UCSD-AML1 (cell line): ENCODE data around the gene PEX5.
"Not testable (repeated sequence)": the region's sequence is repeated elsewhere in the genome, so short reads cannot be mapped to it uniquely, and the experiment has no call there.

Source experiments
- DNase-seq: peaks from one replicate; lab custom pipeline; 2025; ENCODE audit not compliant: unreplicated experiment; lab: John Stamatoyannopoulos, UW

Gene PEX5

DNA sequence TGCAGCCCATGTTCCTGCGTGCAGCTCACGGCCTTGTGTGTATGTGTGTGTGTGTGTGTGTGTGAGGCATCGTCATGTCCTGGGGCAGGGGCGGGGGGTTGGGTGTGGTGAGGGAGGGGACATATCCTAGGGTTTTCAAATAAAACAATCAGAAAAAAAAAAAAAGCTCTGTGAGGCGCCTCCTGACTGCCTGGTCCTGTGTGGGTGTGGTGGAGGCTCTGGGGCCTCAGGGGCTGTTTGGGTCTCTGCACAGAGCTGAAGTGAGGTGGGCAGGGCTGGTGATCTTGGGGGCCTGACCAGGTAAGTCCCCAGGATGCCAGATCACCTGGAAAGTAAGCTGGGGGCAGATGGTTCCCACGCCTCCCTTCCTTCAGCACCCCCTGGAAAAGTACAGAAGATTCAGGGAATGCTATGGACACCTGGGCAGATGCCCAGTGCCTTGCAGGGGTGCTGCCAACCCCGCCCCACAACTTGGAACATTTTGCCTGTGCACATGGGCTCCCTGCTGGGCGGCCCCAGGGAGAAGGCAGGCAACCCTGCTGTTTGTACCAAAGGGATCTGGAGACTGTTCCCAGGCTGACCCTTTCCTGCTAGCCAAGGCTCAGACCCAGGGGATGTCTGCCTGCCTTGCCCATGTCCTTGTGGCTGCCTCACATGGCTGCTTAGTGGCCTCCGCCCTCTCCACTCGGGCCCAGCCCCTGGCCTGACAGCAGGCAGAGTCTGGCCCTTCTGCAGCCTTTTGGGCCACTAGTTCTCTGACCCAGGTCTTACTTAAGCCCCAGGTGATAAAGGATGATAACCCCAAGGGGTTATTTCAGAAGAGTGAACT lies 30.5 kb upstream of the PEX5 start:
- no peak for DNase-seq

GRCh38 chr12:7160183-7160582 lies 29.3 kb upstream of the PEX5 start:
- no peak for DNase-seq

DNA sequence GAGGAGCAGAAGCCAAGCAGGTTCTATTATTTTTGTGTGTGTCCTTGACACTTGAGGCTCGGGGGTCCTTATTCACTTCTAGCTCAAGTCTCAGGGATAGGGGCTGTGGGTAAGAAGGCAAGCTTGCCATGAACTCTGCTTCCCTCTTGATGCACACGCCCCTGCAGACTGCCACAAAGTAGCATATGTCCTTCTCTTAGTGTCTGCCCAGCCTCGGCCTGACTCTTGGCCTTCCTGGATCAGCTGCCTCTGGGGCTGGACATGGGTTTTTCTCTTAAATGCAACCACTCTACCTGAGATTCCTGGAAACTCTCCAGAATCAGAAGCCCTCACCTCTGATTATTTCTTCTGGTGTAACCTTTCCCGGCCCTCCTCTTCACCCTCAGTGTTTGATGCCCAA lies 28.2 kb upstream of the PEX5 start:
- no peak for DNase-seq

- no peak for DNase-seq
Measured at GRCh38 chr12:7161811-7162210, 27.7 kb upstream of the PEX5 start.

- DNase-seq: peak; percentile 21
Measured at GRCh38 chr12:7162691-7163114, 26.8 kb upstream of the PEX5 start.

GRCh38 chr12:7169951-7170350 lies 19.5 kb upstream of the PEX5 start:
- no peak for DNase-seq

- DNase-seq: no peak
Measured at GRCh38 chr12:7171854-7172253, 17.6 kb upstream of the PEX5 start.

- no peak for DNase-seq
Measured at GRCh38 chr12:7175493-7175892, 14.0 kb upstream of the PEX5 start.

DNA sequence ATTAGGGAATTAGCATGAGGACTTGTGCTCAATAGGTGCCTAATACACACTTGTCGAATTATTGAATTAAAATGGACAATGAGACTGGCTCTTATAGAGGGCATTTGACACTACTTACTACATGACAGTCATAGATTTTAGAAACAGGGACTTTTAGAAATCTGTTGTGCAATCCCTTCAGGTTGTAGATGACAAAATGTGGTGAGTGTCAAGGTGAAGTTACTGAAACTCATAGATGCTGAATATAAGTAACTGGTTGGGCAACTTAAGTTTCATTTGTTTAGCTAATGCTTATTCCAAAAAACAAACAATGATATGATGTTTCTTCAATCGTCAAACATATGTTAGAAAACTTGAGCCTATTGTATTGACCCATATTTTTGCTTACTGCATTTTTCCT lies 12.9 kb upstream of the PEX5 start:
- no peak for DNase-seq

DNA sequence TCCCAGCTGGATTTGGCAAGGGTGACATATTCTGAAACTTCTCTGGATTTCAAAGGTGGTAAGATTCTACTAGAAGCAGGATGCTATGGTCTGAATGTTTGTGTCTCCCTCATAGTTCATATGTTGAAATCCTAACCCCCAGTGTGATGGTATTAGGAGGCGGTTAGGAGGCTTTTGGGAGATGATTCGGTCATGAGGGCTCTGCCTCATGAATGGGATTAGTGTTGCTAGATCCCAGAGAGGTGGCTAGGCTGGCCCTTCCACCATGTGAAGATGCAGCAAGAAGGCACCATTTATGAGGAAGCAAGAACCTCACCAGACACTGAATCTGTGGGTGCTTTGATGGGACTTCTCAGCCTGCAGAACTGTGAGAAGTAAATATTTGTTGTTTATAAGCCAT lies 11.0 kb upstream of the PEX5 start:
- no peak for DNase-seq

DNA sequence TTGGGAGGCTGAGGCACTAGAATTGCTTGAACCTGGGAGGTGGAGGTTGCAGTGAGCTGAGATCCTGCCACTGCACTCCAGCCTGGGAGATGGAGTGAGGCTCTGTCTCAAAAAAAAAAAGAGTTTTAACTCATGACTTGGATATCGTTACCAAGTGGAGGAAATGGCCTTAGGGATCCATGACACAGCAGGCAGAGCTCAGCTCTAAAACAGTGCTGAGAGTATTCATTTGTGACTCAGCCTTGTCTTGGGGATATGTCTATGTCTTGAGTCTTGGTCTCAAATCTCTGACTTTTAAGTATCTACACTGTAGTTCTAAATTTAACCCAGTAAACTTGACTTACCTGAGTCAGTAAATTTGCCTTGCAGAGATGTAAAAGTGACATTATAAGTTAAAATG lies 8.8 kb upstream of the PEX5 start:
- no peak for DNase-seq

- DNase-seq: not testable (repeated sequence)
Measured at GRCh38 chr12:7186058-7186457, 3.4 kb upstream of the PEX5 start.

DNA sequence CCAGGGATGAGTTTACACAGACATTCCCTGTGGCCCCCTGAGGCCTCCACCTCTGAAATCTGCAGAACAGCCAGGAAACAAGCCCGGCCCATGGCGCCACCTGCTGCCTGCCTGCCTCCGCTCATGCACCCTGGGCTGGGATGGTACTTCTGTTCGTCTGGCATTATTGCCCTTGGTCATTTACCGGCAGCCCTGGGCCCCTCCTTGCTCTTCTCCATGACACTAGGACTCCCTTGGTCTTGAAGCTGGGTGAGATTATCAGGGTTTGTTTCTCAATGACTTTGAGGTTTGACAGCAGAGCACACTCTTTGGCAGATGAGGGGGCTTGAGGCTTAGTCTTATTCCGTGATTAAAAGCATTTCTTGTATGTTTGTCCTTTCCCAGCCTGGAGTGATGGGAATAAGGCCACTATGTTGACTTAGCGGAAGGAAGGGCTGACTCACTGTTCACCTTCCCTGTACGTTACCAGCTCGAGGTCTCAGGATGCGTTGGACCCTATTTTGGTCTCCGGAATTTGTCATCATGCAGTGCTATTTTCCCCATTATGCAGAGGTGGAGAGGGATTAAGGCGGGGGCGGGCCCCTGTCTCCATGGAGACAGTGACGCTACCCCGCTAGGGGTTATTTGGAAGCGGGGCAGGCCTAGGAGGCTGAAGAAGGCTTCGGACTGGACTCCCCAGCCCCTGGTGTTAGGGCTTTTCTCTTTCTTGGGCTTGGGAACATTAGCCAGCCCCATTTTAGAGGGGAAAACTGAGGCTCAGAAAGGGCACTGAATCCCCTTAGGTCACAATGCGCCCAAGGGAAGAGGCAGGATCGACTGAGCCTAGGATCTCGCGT lies 706 bp upstream of the PEX5 start:
- DNase-seq: peak; percentile 75

DNA sequence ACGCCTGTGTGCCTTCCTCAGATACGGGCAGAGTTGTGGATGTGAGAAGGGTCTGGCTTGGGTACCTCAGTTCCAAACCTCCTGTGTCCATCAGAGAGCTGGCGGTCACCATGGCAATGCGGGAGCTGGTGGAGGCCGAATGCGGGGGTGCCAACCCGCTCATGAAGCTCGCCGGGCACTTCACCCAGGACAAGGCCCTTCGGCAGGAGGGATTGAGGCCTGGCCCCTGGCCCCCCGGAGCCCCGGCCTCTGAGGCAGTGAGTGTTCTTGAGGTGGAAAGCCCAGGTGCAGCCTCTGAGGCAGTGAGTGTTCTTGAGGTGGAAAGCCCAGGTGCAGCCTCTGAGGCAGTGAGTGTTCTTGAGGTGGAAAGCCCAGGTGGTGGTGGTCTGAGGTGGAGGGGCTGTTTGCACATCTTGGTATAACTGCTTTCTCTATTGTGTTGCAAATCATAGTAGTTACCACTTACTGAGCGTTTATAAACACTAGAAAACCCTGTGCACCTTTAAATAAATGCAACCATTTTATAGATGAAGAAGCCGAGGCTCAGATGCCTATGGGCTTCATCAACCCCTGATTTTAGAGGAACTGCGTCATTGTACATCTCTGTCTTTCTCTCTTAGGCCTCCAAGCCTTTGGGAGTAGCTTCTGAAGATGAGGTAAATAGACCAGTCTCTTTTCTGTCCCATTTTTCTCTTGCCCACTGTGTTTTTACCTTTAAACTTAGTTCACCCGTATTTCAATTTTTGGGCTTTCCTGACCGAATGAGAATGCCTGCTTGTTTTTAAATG lies 976 bp downstream of the PEX5 start:
- DNase-seq: no peak

DNA sequence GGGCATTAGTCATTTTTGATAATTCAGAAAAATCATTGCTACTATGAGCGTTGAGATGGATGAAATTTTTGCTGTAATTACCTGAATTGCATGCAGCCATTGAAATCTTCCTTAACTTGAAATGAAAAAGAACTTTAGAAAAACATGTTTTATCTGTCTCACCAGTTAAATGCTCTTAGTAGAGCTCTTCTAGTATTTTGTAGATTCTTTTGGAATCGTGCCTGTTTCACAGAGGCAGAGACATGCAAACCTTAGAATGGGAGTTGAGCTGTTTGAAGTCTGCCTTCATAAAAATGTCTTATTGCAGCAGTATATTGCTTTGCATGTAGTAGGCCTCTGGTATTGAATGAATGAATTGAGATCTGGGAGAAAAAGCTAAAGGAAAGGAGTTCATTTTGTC lies 4.2 kb downstream of the PEX5 start:
- no peak for DNase-seq

- DNase-seq: no peak
Measured at GRCh38 chr12:7197841-7198240, 8.4 kb downstream of the PEX5 start.

GRCh38 chr12:7203109-7203508 lies 13.6 kb downstream of the PEX5 start:
- DNase-seq: no peak

GRCh38 chr12:7205091-7205490 lies 15.6 kb downstream of the PEX5 start:
- DNase-seq: no peak

DNA sequence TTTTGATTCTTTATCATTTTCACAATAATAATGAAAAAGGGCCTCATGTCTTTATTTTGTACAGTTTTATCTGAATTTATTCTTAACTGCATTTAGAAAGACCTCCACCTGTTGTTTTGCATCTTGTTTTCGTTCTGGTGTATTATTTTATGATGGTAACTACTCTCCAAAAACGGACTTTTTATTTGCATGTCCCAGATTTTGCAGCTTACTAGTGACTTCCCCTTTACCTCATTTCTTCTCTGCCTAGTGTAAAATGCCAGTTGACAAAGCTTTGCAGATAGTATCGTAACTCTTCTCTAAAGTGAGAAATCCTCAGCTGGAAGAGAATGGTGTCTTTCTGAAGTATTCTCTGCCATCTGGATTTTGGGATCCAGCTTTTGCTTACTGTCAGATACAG lies 17.2 kb downstream of the PEX5 start:
- DNase-seq: no peak

DNA sequence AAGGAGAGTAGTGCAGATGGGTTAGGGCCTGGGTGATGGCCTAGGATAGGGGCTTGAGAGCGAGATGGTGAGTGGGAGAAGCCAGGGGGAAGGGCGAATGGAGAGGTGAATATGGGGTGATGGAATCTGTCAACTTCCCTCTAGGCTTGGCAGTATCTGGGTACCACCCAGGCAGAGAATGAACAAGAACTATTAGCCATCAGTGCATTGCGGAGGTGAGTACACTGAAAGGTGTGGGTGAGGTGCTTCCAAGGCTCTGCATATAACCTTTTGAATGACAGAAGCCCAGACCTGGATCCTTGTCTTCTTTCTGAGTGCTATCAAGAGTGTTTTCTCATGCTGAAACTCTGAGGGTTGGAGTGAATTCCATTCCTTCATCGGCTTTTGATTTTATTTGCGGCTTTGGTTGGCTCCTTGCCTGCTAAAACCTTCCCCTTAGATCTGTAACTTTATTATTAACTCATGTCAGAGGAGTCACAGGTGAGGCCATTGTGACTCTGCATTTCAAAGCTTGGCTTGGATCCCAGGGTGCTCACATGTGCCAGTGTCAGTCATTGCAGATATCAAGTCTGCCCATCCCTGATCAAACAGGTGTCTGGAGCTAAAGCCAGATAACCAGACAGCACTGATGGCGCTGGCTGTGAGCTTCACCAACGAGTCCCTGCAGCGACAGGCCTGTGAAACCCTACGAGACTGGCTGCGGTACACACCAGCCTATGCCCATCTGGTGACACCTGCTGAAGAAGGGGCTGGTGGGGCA lies 18.6 kb downstream of the PEX5 start:
- no peak for DNase-seq

DNA sequence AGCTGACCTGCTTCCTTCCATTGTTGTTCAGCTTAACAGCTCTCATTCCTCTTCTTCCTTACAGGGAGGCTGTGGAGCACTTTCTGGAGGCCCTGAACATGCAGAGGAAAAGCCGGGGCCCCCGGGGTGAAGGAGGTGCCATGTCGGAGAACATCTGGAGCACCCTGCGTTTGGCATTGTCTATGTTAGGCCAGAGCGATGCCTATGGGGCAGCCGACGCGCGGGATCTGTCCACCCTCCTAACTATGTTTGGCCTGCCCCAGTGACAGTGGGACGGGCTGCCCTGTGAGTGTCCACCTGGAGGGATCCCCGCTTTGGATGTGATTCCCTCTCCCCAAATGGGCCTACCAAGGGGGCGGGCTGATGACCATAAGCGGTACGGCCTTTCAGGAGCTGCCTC lies 20.5 kb downstream of the PEX5 start:
- DNase-seq: no peak
